GM19025 (cell line): ENCODE measurements around the gene RASSF5.
"Not testable (repeated sequence)": the region's sequence is repeated elsewhere in the genome, so short reads cannot be mapped to it uniquely, and the experiment has no call there.

Experiments
- ATAC-seq: cut with Tn5 transposase; IDR thresholded peaks from one replicate; pipeline ENCODE4 v1.9.1; 2021; ENCODE audit warnings: mild to moderate bottlenecking, low read depth, moderate library complexity; ENCODE audit not compliant: unreplicated experiment

RASSF5 gene

DNA sequence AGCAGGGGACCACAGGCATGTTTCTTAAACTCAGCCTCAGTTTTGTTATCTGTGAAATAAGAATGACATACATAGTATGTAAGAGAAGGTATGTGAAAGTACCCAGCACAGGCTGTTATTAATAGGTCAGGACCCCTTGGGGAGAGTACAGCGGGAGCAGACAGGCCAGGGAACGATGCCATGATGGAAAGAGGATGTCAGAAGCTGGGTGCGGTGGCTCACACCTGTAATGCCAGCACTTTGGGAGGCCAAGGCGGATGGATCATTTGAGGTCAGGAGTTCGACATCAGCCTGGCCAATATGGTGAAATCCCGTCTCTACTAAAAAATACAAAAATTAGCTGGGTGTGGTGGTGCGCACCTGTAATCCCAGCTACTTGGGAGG is 73.8 kb downstream of the RASSF5 start:
- not testable (repeated sequence) for ATAC-seq

- no peak for ATAC-seq
Observed at GRCh38 chr1:206581571-206581981, 74.2 kb downstream of the RASSF5 start.

- no peak for ATAC-seq
Observed at GRCh38 chr1:206582537-206582936, 75.2 kb downstream of the RASSF5 start.

DNA sequence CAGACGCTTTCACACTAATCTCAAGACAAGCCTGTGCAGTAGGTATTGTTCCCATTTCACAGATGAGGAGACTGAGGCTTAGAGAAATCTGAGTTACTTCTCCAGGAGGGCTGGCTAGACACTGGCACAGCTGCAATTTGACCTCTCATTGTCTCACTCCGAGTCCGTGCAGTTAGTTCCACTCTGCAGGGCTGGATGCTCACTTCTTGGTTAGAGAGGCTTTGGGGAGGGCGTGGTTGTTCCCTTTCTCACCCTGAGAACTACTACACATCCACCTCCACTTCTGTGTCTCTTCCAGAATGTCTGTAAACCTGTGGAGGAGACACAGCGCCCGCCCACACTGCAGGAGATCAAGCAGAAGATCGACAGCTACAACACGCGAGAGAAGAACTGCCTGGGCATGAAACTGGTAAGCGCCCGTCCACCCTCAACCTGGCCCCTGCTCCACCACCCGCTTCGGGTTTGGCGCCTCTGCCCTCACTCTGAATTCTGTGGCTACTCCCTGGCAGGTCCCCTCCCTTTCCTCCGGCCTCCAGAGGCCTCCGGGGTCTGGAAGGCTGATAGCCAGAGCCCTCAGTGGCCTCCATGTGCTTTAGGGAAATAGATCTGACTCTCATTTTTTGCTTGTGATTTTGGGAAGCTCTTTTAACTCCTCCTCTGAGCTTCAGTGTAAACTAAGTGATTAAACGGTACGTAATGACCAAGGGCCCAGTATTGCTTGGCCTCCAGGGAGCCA is 75.8 kb downstream of the RASSF5 start:
- no peak for ATAC-seq

- ATAC-seq, result no peak
Observed at GRCh38 chr1:206583707-206584648, 76.6 kb downstream of the RASSF5 start.

DNA sequence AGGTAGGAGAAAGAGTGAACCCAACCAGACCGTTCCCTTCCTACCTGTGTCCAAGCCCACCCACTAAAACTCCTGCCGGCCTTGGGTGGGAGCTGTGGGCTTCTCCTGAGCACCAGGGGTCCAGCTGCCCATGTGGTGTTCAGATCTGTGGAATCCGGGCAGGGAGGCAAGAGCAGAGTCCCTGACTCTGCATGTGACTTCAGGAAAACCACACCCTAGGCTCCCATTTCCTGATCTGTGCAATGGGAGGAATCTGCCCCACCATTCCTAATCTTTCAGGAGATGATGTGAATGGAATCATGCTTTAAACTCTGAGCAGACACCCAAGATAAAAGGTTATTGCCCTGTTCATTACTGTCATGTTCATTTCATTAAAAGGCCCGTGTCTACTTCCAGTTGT is 77.4 kb downstream of the RASSF5 start:
- ATAC-seq, result no peak

GRCh38 chr1:206586501-206587445 is 79.4 kb downstream of the RASSF5 start:
- ATAC-seq, result no peak

- ATAC-seq, result no peak
Observed at GRCh38 chr1:206587904-206588303, 80.6 kb downstream of the RASSF5 start.

DNA sequence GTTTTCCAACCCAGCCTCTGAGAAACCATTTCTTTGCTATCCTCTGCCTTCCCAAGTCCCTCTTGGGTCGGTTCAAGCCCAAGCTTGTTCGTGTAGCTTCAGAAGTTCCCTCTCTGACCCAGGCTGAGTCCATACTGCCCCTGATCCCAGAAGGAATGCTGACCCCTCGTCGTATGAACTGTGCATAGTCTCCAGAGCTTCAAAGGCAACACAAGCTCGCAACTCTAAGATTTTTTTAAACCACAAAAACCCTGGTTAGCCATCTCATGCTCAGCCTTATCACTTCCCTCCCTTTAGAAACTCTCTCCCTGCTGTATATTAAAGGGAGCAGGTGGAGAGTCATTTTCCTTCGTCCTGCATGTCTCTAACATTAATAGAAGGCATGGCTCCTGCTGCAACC is 81.2 kb downstream of the RASSF5 start:
- ATAC-seq, result no peak

GRCh38 chr1:206589206-206589605 is 81.9 kb downstream of the RASSF5 start:
- no peak for ATAC-seq

DNA sequence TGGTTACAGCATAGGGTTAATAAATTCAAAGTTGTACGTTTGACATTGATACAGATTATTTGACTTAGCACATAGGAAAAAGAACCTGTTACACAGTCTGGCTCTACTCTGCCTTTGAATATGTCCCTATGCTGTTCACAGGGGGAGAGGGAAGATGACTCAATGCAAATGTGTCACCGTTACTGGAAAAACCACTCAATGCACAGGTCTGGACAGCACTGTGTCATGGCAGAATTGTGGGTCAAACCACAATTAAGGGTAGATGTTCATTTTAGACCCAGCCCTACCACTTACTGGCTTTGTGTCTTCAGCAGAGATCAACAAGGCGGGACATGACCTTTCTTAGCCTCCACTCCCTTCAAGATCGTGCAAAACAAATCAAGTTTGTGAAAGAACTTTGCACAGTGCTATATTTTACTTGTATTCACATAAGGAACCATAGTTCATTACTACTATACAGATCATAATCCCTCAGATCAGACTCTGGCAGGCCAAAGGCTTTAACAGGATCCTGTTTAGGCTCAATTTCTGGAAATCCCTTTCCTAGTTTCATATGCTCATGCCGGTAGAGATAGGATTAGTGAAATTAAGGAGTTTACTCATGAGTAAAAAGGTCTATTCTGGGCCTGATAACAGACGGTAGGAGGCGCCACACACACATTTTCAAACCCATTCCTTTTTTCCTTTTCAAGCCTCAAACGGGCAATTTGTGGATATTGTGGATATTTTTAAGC is 82.9 kb downstream of the RASSF5 start:
- ATAC-seq, result no peak

- no peak for ATAC-seq
Observed at GRCh38 chr1:206591226-206591625, 83.9 kb downstream of the RASSF5 start.

DNA sequence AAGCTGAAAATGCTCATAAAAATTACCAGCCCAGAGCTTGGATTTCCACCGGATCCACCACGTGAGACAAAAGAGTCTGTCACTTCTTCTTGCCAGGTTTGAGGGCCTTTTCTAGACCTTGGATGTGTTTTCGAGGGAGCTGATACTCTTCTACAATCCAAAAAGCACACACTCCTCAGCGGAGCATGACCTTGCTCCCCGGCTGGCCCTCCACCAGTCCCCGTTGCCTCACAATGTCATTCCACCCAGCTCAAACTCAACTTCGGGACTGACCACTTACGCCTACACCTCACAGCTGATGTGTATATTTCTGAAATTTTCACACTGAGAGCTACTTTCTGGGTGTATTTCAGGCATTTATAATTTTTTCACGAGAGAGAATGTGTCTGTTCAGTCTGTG is 84.4 kb downstream of the RASSF5 start:
- ATAC-seq, result no peak

- ATAC-seq, result no peak
Observed at GRCh38 chr1:206593351-206593925, 86.1 kb downstream of the RASSF5 start.

GRCh38 chr1:206595581-206596318 is 88.4 kb downstream of the RASSF5 start:
- no peak for ATAC-seq

DNA sequence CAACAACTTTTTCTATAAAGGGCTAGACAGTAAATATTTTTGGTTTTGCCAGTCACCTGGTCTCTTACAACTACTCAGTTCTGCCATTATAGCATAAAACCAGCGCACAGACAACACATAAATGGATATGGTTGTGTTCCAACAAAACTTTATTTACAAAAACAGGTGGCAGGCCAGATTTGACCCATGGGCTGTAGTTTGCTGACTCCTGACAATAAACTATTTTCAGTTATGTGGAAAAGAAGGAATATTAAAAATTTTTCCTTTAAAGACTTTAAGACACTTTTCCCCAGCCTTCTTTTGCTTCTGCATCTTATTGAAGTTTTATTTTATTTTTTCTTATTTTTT is 89.0 kb downstream of the RASSF5 start:
- no peak for ATAC-seq

GRCh38 chr1:206600527-206600926 is 93.2 kb downstream of the RASSF5 start:
- ATAC-seq, result no peak

- no peak for ATAC-seq
Observed at GRCh38 chr1:206604861-206605260, 97.5 kb downstream of the RASSF5 start.

DNA sequence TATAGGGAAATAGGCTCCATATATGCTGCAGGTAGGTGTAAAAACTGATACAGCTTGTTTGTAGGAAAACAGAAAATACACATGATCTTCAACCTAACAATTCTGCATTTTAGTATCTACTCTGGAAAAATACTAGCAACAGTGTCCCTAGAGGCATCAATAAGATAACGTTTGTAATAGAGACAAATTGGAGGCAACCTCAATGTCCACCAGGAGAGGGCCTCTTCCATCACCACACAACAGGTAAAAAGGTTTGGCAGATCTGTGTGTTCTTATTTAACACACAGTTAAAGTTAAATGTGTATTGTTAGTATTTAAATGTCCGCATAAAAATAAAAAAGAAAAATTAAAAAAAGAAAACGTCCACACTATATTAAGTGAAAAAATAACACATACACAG is 99.5 kb downstream of the RASSF5 start:
- ATAC-seq, result no peak
